SK-N-SH treated with all-trans-retinoic acid at 6 μM for 48 hours (cell line): ENCODE results near the gene ENTPD2.

Source experiments
- ATAC-seq: fragments of 200-7000 bp; cut with Tn5 transposase; 3 replicates; pipeline ENCODE4 v1.9.1; 2020; ENCODE audit warnings: mild to moderate bottlenecking, moderate library complexity
- ARNTL ChIP-seq: fragments of 450-650 bp; formaldehyde crosslinking; IDR thresholded peaks from 2 replicates; pipeline ENCODE4 v1.5.0; 2020; ENCODE audit warnings: low read depth, mild to moderate bottlenecking, moderate library complexity, borderline replicate concordance
- BACH2 ChIP-seq: fragments of 250-450 bp; sonication (Bioruptor Pico); IDR thresholded peaks from 2 replicates; pipeline ENCODE4 v1.9.0; 2021; ENCODE audit warnings: mild to moderate bottlenecking, borderline replicate concordance
- CSDC2 ChIP-seq: fragments of 250-450 bp; sonication (Bioruptor Pico); IDR thresholded peaks from 2 replicates; pipeline ENCODE4 v1.5.0; 2020; ENCODE audit warnings: mild to moderate bottlenecking, moderate library complexity
- ESRRG ChIP-seq: fragments of 250-450 bp; sonication (Bioruptor Pico); IDR thresholded peaks from 2 replicates; pipeline ENCODE4 v1.6.1; 2021; ENCODE audit warnings: mild to moderate bottlenecking
- ISL1 ChIP-seq: fragments of 250-450 bp; sonication (Bioruptor Pico); IDR thresholded peaks from 2 replicates; pipeline ENCODE4 v2.1.2; 2022; ENCODE audit warnings: mild to moderate bottlenecking, moderate library complexity
- OSR1 ChIP-seq: fragments of 250-450 bp; sonication (Bioruptor Pico); IDR thresholded peaks from 2 replicates; pipeline ENCODE4 v1.8.0; 2022; ENCODE audit warnings: moderate library complexity, mild to moderate bottlenecking, inconsistent platforms
- PPARA ChIP-seq: fragments of 250-450 bp; sonication (Bioruptor Pico); IDR thresholded peaks from 2 replicates; pipeline ENCODE4 v1.5.0; 2020; ENCODE audit warnings: mild to moderate bottlenecking, borderline replicate concordance
- RARB ChIP-seq: fragments of 250-450 bp; sonication (Bioruptor Pico); IDR thresholded peaks from 2 replicates; pipeline ENCODE4 v1.8.0; 2021; ENCODE audit warnings: mild to moderate bottlenecking, moderate library complexity
- SNAI2 ChIP-seq: fragments of 250-450 bp; sonication (Bioruptor Pico); IDR thresholded peaks from 2 replicates; pipeline ENCODE4 v1.5.0; 2020; ENCODE audit warnings: mild to moderate bottlenecking, moderate library complexity
- TOX ChIP-seq: fragments of 250-450 bp; sonication (Bioruptor Pico); IDR thresholded peaks from 2 replicates; pipeline ENCODE4 v1.8.0; 2021; ENCODE audit warnings: mild to moderate bottlenecking, moderate library complexity, borderline replicate concordance
- ZC3H10 ChIP-seq: fragments of 250-450 bp; sonication (Bioruptor Pico); IDR thresholded peaks from 2 replicates; pipeline ENCODE4 v1.5.1; 2021; ENCODE audit warnings: mild to moderate bottlenecking, moderate library complexity
- ZFP3 ChIP-seq: fragments of 250-450 bp; sonication (Bioruptor Pico); IDR thresholded peaks from 2 replicates; pipeline ENCODE4 v1.5.0; 2020; ENCODE audit warnings: mild to moderate bottlenecking, moderate library complexity
- ZFP30 ChIP-seq: fragments of 450-650 bp; formaldehyde crosslinking; IDR thresholded peaks from 2 replicates; pipeline ENCODE4 v1.5.0; 2022; ENCODE audit warnings: mild to moderate bottlenecking, moderate library complexity
- ZNF565 ChIP-seq: fragments of 450-650 bp; formaldehyde crosslinking; conservative IDR thresholded peaks from 2 replicates; pipeline ENCODE4 v1.5.0; 2020; ENCODE audit warnings: low read depth, mild to moderate bottlenecking, moderate library complexity
- ZNF70 ChIP-seq: fragments of 450-650 bp; formaldehyde crosslinking; IDR thresholded peaks from 2 replicates; pipeline ENCODE4 v1.5.0; 2020; ENCODE audit warnings: mild to moderate bottlenecking, moderate library complexity
- ZNF8 ChIP-seq: fragments of 450-650 bp; formaldehyde crosslinking; IDR thresholded peaks from 2 replicates; pipeline ENCODE4 v1.5.0; 2020; ENCODE audit warnings: mild to moderate bottlenecking, moderate library complexity
- TF ChIP-seq, protein P1 (sequence below): fragments of 250-450 bp; sonication (Bioruptor Pico); IDR thresholded peaks from 2 replicates; pipeline ENCODE4 v1.5.0; 2020; ENCODE audit warnings: mild to moderate bottlenecking, moderate library complexity
- TF ChIP-seq, protein P2 (sequence below): fragments of 250-450 bp; sonication (Bioruptor Pico); IDR thresholded peaks from 2 replicates; pipeline ENCODE4 v1.8.0; 2020; ENCODE audit warnings: mild to moderate bottlenecking, moderate library complexity, borderline replicate concordance
- TF ChIP-seq, protein P3 (sequence below): fragments of 250-450 bp; sonication (Bioruptor Pico); IDR thresholded peaks from 2 replicates; pipeline ENCODE4 v1.8.0; 2021; ENCODE audit warnings: low read depth, mild to moderate bottlenecking, moderate library complexity, borderline replicate concordance
- TF ChIP-seq, protein P4 (sequence below): fragments of 250-450 bp; sonication (Bioruptor Pico); IDR thresholded peaks from 2 replicates; pipeline ENCODE4 v1.5.1; 2021; ENCODE audit warnings: mild to moderate bottlenecking, moderate library complexity

Gene ENTPD2

DNA sequence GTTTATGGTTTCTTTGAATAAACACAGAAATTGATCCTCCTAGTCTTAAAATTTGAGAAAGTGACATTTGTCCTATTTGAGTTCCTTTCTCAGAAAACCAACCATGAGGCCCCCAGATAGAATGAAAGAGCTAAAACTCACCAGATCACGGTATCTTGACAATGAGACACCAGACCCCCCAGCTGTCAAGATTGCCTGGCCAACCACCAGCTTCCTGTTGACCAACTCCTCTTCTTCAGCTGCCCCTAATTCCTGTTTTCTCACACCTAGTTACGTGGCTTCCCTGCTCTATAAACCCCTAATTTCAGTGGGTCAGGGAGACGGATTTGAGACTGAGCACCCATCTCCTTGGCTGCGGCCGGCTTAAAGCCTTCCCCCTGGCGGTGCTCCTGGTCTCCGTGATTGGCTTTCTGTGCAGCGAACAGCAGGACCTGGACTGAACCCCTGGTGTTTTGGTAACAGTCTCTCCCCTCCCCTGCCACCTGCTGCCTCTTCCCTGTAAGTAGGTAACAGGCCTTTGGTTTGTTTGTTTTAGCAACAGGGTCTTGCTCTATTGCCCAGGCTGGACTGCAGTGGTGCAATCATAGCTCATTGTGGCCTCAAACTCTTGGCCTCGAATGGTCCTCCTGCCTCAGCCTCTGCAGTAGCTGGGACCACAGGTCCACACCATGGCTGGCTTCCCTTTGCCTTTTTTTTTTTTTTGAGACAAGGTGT, 4.8 kb upstream of the ENTPD2 start:
- ATAC-seq = no peak
- TF ChIP-seq ARNTL = no peak
- TF ChIP-seq OSR1 = no peak
- TF ChIP-seq ZFP30 = no peak
- TF ChIP-seq, protein P1, sequence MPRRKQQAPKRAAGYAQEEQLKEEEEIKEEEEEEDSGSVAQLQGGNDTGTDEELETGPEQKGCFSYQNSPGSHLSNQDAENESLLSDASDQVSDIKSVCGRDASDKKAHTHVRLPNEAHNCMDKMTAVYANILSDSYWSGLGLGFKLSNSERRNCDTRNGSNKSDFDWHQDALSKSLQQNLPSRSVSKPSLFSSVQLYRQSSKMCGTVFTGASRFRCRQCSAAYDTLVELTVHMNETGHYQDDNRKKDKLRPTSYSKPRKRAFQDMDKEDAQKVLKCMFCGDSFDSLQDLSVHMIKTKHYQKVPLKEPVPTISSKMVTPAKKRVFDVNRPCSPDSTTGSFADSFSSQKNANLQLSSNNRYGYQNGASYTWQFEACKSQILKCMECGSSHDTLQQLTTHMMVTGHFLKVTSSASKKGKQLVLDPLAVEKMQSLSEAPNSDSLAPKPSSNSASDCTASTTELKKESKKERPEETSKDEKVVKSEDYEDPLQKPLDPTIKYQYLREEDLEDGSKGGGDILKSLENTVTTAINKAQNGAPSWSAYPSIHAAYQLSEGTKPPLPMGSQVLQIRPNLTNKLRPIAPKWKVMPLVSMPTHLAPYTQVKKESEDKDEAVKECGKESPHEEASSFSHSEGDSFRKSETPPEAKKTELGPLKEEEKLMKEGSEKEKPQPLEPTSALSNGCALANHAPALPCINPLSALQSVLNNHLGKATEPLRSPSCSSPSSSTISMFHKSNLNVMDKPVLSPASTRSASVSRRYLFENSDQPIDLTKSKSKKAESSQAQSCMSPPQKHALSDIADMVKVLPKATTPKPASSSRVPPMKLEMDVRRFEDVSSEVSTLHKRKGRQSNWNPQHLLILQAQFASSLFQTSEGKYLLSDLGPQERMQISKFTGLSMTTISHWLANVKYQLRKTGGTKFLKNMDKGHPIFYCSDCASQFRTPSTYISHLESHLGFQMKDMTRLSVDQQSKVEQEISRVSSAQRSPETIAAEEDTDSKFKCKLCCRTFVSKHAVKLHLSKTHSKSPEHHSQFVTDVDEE (CRISPR knock-in tag) = no peak
- TF ChIP-seq BACH2 (CRISPR knock-in tag) = no peak
- TF ChIP-seq CSDC2 = no peak
- TF ChIP-seq RARB (CRISPR knock-in tag) = no peak
- TF ChIP-seq TOX (CRISPR knock-in tag) = no peak
- TF ChIP-seq ZNF8 (CRISPR knock-in tag) = no peak
- no peak for TF ChIP-seq SNAI2 (CRISPR knock-in tag)
- TF ChIP-seq ZNF565 = no peak
- TF ChIP-seq ZC3H10 (CRISPR knock-in tag) = no peak
- TF ChIP-seq, protein P2, sequence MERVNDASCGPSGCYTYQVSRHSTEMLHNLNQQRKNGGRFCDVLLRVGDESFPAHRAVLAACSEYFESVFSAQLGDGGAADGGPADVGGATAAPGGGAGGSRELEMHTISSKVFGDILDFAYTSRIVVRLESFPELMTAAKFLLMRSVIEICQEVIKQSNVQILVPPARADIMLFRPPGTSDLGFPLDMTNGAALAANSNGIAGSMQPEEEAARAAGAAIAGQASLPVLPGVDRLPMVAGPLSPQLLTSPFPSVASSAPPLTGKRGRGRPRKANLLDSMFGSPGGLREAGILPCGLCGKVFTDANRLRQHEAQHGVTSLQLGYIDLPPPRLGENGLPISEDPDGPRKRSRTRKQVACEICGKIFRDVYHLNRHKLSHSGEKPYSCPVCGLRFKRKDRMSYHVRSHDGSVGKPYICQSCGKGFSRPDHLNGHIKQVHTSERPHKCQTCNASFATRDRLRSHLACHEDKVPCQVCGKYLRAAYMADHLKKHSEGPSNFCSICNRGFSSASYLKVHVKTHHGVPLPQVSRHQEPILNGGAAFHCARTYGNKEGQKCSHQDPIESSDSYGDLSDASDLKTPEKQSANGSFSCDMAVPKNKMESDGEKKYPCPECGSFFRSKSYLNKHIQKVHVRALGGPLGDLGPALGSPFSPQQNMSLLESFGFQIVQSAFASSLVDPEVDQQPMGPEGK (CRISPR knock-in tag) = no peak
- TF ChIP-seq ESRRG (CRISPR knock-in tag) = no peak
- TF ChIP-seq, protein P3, sequence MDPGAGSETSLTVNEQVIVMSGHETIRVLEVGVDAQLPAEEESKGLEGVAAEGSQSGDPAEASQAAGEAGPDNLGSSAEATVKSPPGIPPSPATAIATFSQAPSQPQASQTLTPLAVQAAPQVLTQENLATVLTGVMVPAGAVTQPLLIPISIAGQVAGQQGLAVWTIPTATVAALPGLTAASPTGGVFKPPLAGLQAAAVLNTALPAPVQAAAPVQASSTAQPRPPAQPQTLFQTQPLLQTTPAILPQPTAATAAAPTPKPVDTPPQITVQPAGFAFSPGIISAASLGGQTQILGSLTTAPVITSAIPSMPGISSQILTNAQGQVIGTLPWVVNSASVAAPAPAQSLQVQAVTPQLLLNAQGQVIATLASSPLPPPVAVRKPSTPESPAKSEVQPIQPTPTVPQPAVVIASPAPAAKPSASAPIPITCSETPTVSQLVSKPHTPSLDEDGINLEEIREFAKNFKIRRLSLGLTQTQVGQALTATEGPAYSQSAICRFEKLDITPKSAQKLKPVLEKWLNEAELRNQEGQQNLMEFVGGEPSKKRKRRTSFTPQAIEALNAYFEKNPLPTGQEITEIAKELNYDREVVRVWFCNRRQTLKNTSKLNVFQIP (CRISPR knock-in tag) = no peak

DNA sequence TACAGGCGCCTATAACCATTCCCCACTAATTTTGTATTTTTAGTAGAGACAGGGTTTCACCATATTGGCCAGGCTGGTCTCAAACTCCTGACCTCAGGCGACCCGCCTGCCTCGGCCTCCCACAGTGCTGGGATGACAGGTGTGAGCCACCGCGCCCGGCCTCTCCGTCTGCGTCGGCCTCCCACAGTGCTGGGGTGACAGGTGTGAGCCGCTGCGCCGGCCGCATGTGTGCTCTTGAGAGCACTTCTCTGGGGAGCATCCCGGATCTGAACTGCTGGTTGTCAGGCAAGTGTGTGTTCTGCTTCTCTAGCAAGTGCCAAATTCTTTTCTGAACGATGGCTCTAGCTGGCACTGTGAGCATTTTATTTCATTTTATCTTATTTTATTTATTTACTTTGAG, 3.7 kb upstream of the ENTPD2 start:
- no peak for TF ChIP-seq ZFP3 (CRISPR knock-in tag)
- no peak for ATAC-seq

DNA sequence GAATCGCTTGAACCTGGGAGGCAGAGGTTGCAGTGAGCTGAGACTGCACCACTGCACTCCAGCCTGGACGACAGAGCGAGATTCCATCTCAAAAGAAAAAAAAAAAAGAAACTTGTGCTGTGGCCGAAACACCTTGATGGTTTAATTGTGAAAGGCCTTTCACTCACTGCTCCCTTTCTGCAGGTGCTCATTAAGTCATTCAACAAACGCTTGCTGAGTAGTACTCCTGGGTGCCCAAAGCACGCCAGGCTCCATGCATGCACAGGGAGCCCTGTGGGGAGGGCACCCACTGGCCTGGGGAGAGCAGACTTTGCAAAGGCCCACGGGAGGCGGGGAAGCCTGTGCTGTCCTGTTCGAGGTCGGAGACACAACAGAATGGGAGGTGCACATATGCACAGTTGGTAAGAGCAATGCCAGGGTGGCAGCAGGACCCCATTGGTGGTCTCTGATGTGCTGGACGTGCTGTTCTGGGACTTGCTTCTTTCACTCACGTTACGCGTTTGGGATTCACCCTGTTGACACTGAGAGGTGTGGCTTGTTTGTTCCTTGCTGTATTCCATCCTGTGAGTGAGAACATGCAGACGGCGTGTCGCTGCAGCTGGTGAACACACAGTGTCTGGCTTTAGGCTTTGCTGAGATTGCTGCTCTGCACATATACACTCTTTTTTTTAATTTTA, 3.0 kb upstream of the ENTPD2 start:
- ATAC-seq = no peak
- no peak for TF ChIP-seq ESRRG (CRISPR knock-in tag)
- no peak for TF ChIP-seq CSDC2
- TF ChIP-seq ZNF565 = no peak
- TF ChIP-seq ZNF70 (CRISPR knock-in tag) = no peak
- TF ChIP-seq, protein P2 (CRISPR knock-in tag) = no peak
- TF ChIP-seq ZFP3 (CRISPR knock-in tag) = no peak
- TF ChIP-seq ZNF8 (CRISPR knock-in tag) = no peak
- TF ChIP-seq SNAI2 (CRISPR knock-in tag) = no peak
- no peak for TF ChIP-seq ISL1 (CRISPR knock-in tag)
- no peak for TF ChIP-seq PPARA (CRISPR knock-in tag)
- TF ChIP-seq RARB (CRISPR knock-in tag) = no peak
- TF ChIP-seq, protein P4, sequence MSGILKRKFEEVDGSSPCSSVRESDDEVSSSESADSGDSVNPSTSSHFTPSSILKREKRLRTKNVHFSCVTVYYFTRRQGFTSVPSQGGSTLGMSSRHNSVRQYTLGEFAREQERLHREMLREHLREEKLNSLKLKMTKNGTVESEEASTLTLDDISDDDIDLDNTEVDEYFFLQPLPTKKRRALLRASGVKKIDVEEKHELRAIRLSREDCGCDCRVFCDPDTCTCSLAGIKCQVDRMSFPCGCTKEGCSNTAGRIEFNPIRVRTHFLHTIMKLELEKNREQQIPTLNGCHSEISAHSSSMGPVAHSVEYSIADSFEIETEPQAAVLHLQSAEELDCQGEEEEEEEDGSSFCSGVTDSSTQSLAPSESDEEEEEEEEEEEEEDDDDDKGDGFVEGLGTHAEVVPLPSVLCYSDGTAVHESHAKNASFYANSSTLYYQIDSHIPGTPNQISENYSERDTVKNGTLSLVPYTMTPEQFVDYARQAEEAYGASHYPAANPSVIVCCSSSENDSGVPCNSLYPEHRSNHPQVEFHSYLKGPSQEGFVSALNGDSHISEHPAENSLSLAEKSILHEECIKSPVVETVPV (CRISPR knock-in tag) = no peak
- TF ChIP-seq, all 23 proteins: peak for 0
